Activated T-cell treated with anti-CD3 and anti-CD28 coated beads, Interleukin-2, amount 50 U/mL, for 72 hours (primary cell): ENCODE data around the gene CEP76. TPM values are rescaled to one million over a fixed set of nuclear protein-coding genes. Genes with fewer than 3 reads are reported as not detected.

Experiments used
- ATAC-seq, 2 donors: fragments of 150-1000 bp; cut with Tn5 transposase; replicated peaks in 1 of 2; 2 replicates each; pipeline ENCODE4 v1.10.0; 2021; ENCODE audit warnings: moderate library complexity in 2 of 2, mild to moderate bottlenecking in 1 of 2
- DNase-seq, 2 donors: peaks; one replicate each; pipeline ENCODE4 v3.0.0; 2021 to 2022; ENCODE audit warnings: mixed read lengths in 1 of 2
- H3K27ac Mint-ChIP-seq: one replicate; pipeline ENCODE4 v1.8.0; 2022; ENCODE audit warnings: mild to moderate bottlenecking, moderate library complexity, mixed read lengths
- H3K27me3 Mint-ChIP-seq: one replicate; pipeline ENCODE4 v1.8.0; 2022; ENCODE audit warnings: low read depth, mixed read lengths
- H3K36me3 Mint-ChIP-seq, 2 donors: one replicate each; pipeline ENCODE4 v1.8.0; 2022; ENCODE audit warnings: mixed read lengths in 2 of 2, mild to moderate bottlenecking in 1 of 2; ENCODE audit not compliant: insufficient read depth in 2 of 2
- H3K4me1 Mint-ChIP-seq: one replicate; pipeline ENCODE4 v1.8.0; 2022; ENCODE audit warnings: low read depth, mixed read lengths
- H3K4me3 Mint-ChIP-seq, 2 donors: one replicate each; pipeline ENCODE4 v1.8.0; 2022; ENCODE audit warnings: mild to moderate bottlenecking in 2 of 2, mixed read lengths in 2 of 2, moderate library complexity in 2 of 2
- H3K9me3 Mint-ChIP-seq, 2 donors: one replicate each; pipeline ENCODE4 v1.8.0; 2022; ENCODE audit warnings: mixed read lengths in 2 of 2
- total RNA-seq, 2 donors: library from RNA; stranded (reverse); gene quantifications; one replicate each; pipeline ENCODE4 v1.2.3, GENCODE V29; 2022

Gene CEP76
- total RNA-seq, 2 donors from 2014 or later, result 15.5 to 16.0 TPM

GRCh38 chr18:12689256-12689850 lies 13.2 kb downstream of the CEP76 start:
- no peak overlapping the region for H3K27ac Mint-ChIP-seq
- H3K4me3 Mint-ChIP-seq, result no peak overlapping the region
- ATAC-seq, result no peak
- peaks cover 3 to 7% of the 10 kb centered on the region in 2 donors for H3K36me3 Mint-ChIP-seq
- no peak for DNase-seq
- peaks cover 28% of the 10 kb centered on the region for H3K4me1 Mint-ChIP-seq
- H3K27me3 Mint-ChIP-seq, result no peaks in the 10 kb centered on the region
- no peaks in the 10 kb centered on the region for H3K9me3 Mint-ChIP-seq

GRCh38 chr18:12686100-12686499 lies 16.4 kb downstream of the CEP76 start:
- no peak overlapping the region for H3K4me3 Mint-ChIP-seq
- H3K27me3 Mint-ChIP-seq, result no peaks in the 10 kb centered on the region
- no peak overlapping the region for H3K27ac Mint-ChIP-seq
- peaks cover 0 to 3% of the 10 kb centered on the region in 2 donors for H3K36me3 Mint-ChIP-seq
- ATAC-seq (no peak), DNase-seq (no peak)
- H3K9me3 Mint-ChIP-seq, result no peaks in the 10 kb centered on the region
- peaks cover 5% of the 10 kb centered on the region for H3K4me1 Mint-ChIP-seq

- Mint-ChIP-seq H3K36me3 (peaks cover 5 to 9% of the 10 kb centered on the region in 2 donors), H3K4me1 (no peaks in the 10 kb centered on the region), H3K27ac (peak overlapping the region; percentile 88), H3K9me3 (no peaks in the 10 kb centered on the region), H3K4me3 (no peak overlapping the region), H3K27me3 (no peaks in the 10 kb centered on the region)
- no peak for ATAC-seq
- DNase-seq, result no peak
Measured at GRCh38 chr18:12679183-12679786, 23.2 kb downstream of the CEP76 start.

- no peaks in the 10 kb centered on the region for H3K9me3 Mint-ChIP-seq
- no peak overlapping the region for H3K4me3 Mint-ChIP-seq
- H3K36me3 Mint-ChIP-seq, result peaks cover 0 to 7% of the 10 kb centered on the region in 2 donors
- H3K4me1 Mint-ChIP-seq, result peaks cover 8% of the 10 kb centered on the region
- H3K27me3 Mint-ChIP-seq, result no peaks in the 10 kb centered on the region
- ATAC-seq (no peak), DNase-seq (no peak)
- H3K27ac Mint-ChIP-seq, result no peak overlapping the region
Measured at GRCh38 chr18:12668041-12668440, 34.5 kb downstream of the CEP76 start.

GRCh38 chr18:12659904-12660605 lies 42.5 kb downstream of the CEP76 start:
- DNase-seq (peak; percentile 38 to 48), ATAC-seq (no peak)
- no peak overlapping the region for H3K27ac Mint-ChIP-seq
- no peaks in the 10 kb centered on the region for H3K9me3 Mint-ChIP-seq
- no peak overlapping the region for H3K4me3 Mint-ChIP-seq
- peaks cover 25% of the 10 kb centered on the region for H3K4me1 Mint-ChIP-seq
- H3K36me3 Mint-ChIP-seq, result no peaks in the 10 kb centered on the region
- H3K27me3 Mint-ChIP-seq, result peaks cover 25% of the 10 kb centered on the region

- ATAC-seq (no peak), DNase-seq (peak; percentile 15 to 30)
- H3K27ac Mint-ChIP-seq, result peak overlapping the region; percentile 61
- H3K9me3 Mint-ChIP-seq, result no peaks in the 10 kb centered on the region
- peaks cover 31% of the 10 kb centered on the region for H3K27me3 Mint-ChIP-seq
- H3K4me3 Mint-ChIP-seq, result peak overlapping the region; percentile 80 to 87
- no peaks in the 10 kb centered on the region for H3K36me3 Mint-ChIP-seq
- H3K4me1 Mint-ChIP-seq, result peaks cover 26% of the 10 kb centered on the region
Measured at GRCh38 chr18:12658426-12659138, 43.9 kb downstream of the CEP76 start.

GRCh38 chr18:12657684-12658425 lies 44.7 kb downstream of the CEP76 start, which contains the start of gene SPIRE1:
Gene SPIRE1, minus strand, starts transcription at chr18:12658107. Its CDS starts 241 bp downstream, at chr18:12657866.
- Mint-ChIP-seq H3K36me3 (no peaks in the 10 kb centered on the region), H3K9me3 (no peaks in the 10 kb centered on the region), H3K27ac (peak within 1 kb of the TSS; percentile 61), H3K27me3 (peaks cover 31% of the 10 kb centered on the region), H3K4me1 (peaks cover 27% of the 10 kb centered on the region), H3K4me3 (peak within 1 kb of the TSS; percentile 81 to 87)
- DNase-seq (peak; percentile 48 to 55), ATAC-seq (peak; percentile 69 to 80)

GRCh38 chr18:12656938-12657683 lies 45.4 kb downstream of the CEP76 start:
- no peaks in the 10 kb centered on the region for H3K36me3 Mint-ChIP-seq
- peak; percentile 55 to 59 for ATAC-seq
- peaks cover 31% of the 10 kb centered on the region for H3K27me3 Mint-ChIP-seq
- H3K4me3 Mint-ChIP-seq, result peak overlapping the region; percentile 81 to 85
- H3K9me3 Mint-ChIP-seq, result no peaks in the 10 kb centered on the region
- peak overlapping the region; percentile 17 for H3K27ac Mint-ChIP-seq
- peak; percentile 46 to 50 for DNase-seq
- peaks cover 34% of the 10 kb centered on the region for H3K4me1 Mint-ChIP-seq

GRCh38 chr18:12656605-12656937 lies 46.0 kb downstream of the CEP76 start:
- H3K27ac Mint-ChIP-seq, result peak overlapping the region; percentile 17

GRCh38 chr18:12654971-12655370 lies 47.6 kb downstream of the CEP76 start:
- peak overlapping the region in 1 of 2 donors; percentile 64 for H3K4me3 Mint-ChIP-seq
- DNase-seq (no peak), ATAC-seq (no peak)
- H3K27me3 Mint-ChIP-seq, result peaks cover 31% of the 10 kb centered on the region
- no peak overlapping the region for H3K27ac Mint-ChIP-seq
- no peaks in the 10 kb centered on the region for H3K9me3 Mint-ChIP-seq
- peaks cover 35% of the 10 kb centered on the region for H3K4me1 Mint-ChIP-seq
- H3K36me3 Mint-ChIP-seq, result no peaks in the 10 kb centered on the region

More at GRCh38 chr18:12656605-12656937, 46.0 kb downstream of the CEP76 start:
- Mint-ChIP-seq H3K9me3 (no peaks in the 10 kb centered on the region), H3K4me3 (peak overlapping the region; percentile 81 to 85), H3K36me3 (no peaks in the 10 kb centered on the region), H3K27me3 (peaks cover 31% of the 10 kb centered on the region), H3K4me1 (peaks cover 35% of the 10 kb centered on the region)
- DNase-seq (no peak), ATAC-seq (no peak)

- Mint-ChIP-seq H3K9me3 (no peaks in the 10 kb centered on the region), H3K4me3 (peak overlapping the region; percentile 35 to 59), H3K36me3 (no peaks in the 10 kb centered on the region), H3K4me1 (peaks cover 27% of the 10 kb centered on the region), H3K27ac (peak overlapping the region; percentile 75), H3K27me3 (peaks cover 22% of the 10 kb centered on the region)
- DNase-seq (peak; percentile 42 to 43), ATAC-seq (peak; percentile 66 to 72)
Measured at GRCh38 chr18:12652861-12653401, 49.6 kb downstream of the CEP76 start.

GRCh38 chr18:12651651-12652050 lies 50.9 kb downstream of the CEP76 start:
- ATAC-seq (no peak), DNase-seq (no peak)
- Mint-ChIP-seq H3K27me3 (peaks cover 19% of the 10 kb centered on the region), H3K4me3 (peak overlapping the region in 1 of 2 donors; percentile 3), H3K9me3 (no peaks in the 10 kb centered on the region), H3K4me1 (peaks cover 24% of the 10 kb centered on the region), H3K36me3 (no peaks in the 10 kb centered on the region), H3K27ac (no peak overlapping the region)
